ENCODE results near the gene VCAM1.

VCAM1 gene

DNA sequence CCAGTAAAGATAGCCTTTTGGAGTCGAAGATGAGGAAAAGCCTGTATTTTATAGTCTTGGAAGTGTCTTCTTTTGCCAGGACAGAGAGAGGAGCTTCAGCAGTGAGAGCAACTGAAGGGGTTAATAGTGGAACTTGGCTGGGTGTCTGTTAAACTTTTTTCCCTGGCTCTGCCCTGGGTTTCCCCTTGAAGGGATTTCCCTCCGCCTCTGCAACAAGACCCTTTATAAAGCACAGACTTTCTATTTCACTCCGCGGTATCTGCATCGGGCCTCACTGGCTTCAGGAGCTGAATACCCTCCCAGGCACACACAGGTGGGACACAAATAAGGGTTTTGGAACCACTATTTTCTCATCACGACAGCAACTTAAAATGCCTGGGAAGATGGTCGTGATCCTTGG lies at the start of gene VCAM1:
Gene VCAM1 (plus strand): TSS at position 253 of the 400 bp plus-strand sequence. CDS start 119 bp downstream, at position 372.
- no peak within 1 kb of the TSS for H3K4me3 ChIP-seq (ENCODE audit: low read depth, low read length)
- DNase-seq (ENCODE audit: low read depth), result no peak
- no peak for TF ChIP-seq CTCF (IDR thresholded peaks at IDR 0.05; ENCODE audit: control insufficient read depth, extremely low read depth, insufficient read depth)

- no peak for DNase-seq (ENCODE audit: low read depth)
- no peak for TF ChIP-seq CTCF (IDR thresholded peaks at IDR 0.05; ENCODE audit: control insufficient read depth, extremely low read depth, insufficient read depth)
- no peak overlapping the region for H3K4me3 ChIP-seq (ENCODE audit: low read depth, low read length)
Observed at GRCh38 chr1:100670083-100670482, 49.5 kb upstream of the VCAM1 start.

DNA sequence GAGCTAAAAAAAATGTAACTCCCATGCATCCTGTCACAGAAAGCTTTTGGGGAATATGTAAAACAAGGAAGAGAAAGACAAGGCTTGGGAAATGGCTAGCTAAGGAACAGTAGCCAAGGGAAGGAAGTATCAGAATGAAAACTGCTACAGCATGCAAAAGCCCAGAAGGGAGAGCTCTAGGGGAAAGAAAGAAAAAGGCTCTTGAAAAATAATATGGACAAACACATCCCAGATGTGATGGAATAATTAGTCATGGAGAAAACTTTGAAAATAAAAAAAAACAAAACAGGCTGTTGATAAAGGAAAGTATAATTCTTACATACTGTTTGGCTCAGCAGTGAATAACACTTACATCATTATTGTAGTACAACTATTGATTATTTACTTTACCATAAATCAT lies 47.9 kb upstream of the VCAM1 start:
- H3K4me3 ChIP-seq (ENCODE audit: low read depth, low read length), result no peak overlapping the region
- DNase-seq (ENCODE audit: low read depth), result no peak
- TF ChIP-seq CTCF (IDR thresholded peaks at IDR 0.05; ENCODE audit: control insufficient read depth, extremely low read depth, insufficient read depth), result no peak

GRCh38 chr1:100683448-100684349 lies 35.8 kb upstream of the VCAM1 start:
- no peak for DNase-seq (ENCODE audit: low read depth)
- no peak for TF ChIP-seq CTCF (IDR thresholded peaks at IDR 0.05; ENCODE audit: control insufficient read depth, extremely low read depth, insufficient read depth)
- no peak overlapping the region for H3K4me3 ChIP-seq (ENCODE audit: low read depth, low read length)

- H3K4me3 ChIP-seq (ENCODE audit: low read depth, low read length), result no peak overlapping the region
- TF ChIP-seq CTCF (IDR thresholded peaks at IDR 0.05; ENCODE audit: control insufficient read depth, extremely low read depth, insufficient read depth), result no peak
- no peak for DNase-seq (ENCODE audit: low read depth)
Observed at GRCh38 chr1:100699744-100700143, 19.8 kb upstream of the VCAM1 start.

DNA sequence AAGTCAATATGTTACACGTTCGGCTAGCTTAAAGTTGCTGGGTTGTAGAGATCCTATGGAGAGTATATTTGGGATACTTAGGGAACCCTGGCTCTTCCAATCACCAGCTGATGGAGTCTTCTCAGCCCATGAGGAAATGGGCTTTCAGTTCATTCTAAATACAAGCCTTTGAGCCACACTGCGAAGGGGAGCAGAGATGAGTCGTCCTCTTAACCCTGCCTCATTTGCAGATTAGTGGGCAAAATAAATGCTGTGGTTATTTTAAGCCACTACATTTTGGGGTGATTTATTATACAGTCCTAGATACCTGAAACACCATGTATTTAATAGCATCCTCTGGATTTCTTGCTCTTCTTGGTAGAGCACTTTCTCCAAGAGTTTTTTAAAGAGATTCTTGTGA lies 19.0 kb upstream of the VCAM1 start:
- TF ChIP-seq CTCF (IDR thresholded peaks at IDR 0.05; ENCODE audit: control insufficient read depth, extremely low read depth, insufficient read depth), result no peak
- H3K4me3 ChIP-seq (ENCODE audit: low read depth, low read length), result no peak overlapping the region
- no peak for DNase-seq (ENCODE audit: low read depth)

GRCh38 chr1:100703052-100703451 lies 16.5 kb upstream of the VCAM1 start:
- TF ChIP-seq CTCF (IDR thresholded peaks at IDR 0.05; ENCODE audit: control insufficient read depth, extremely low read depth, insufficient read depth), result no peak
- no peak overlapping the region for H3K4me3 ChIP-seq (ENCODE audit: low read depth, low read length)
- DNase-seq (ENCODE audit: low read depth), result no peak

Measured in LNCaP clone FGC (cell line).